ENCODE data around the gene ETV5. TPM values are rescaled to one million over a fixed set of nuclear protein-coding genes. Genes with fewer than 3 reads are reported as not detected.

Gene ETV5
- total and polyA plus RNA-seq, 9 of the 15 experiments (the other 6 are each of a cell fraction or from before 2014, with no cell fraction given), result 9.2 to 25.9 (median 15.9) TPM

- H3K27me3 ChIP-seq (ENCODE audit: control insufficient read depth in 2 of 2, insufficient read depth in 2 of 2, low read length in 2 of 2), result no peaks in the 10 kb centered on the region
- H3K9me3 ChIP-seq (replicated peaks; ENCODE audit: control insufficient read depth, insufficient read depth, low read depth, low read length), result 0 out of 2 replicates have a peak, but pooled peaks cover 2% of the 10 kb centered on the region
- H3K4me1 ChIP-seq (replicated peaks in 1 of 2; ENCODE audit: control insufficient read depth in 2 of 2, insufficient read depth in 2 of 2, low read length in 2 of 2), result no peaks in the 10 kb centered on the region
- ChIA-PET CTCF (ENCODE audit: low intra/inter-chr PET ratio) (no interaction called here), POLR2A (no interaction called here)
- no peak for ATAC-seq
- no peaks in the 10 kb centered on the region for H4K20me1 ChIP-seq (replicated peaks; ENCODE audit: control insufficient read depth, insufficient read depth, low read length)
- H3K27ac ChIP-seq (ENCODE audit: extremely low read depth, low read depth, low read length), result no peak overlapping the region
- H3K9me1 ChIP-seq (ENCODE audit: control insufficient read depth, insufficient read depth, low read length), result no peaks in the 10 kb centered on the region
- H2AFZ ChIP-seq (ENCODE audit: low read depth, low read length), result no peak overlapping the region
- BruUV-seq (replicated peaks), result no TSS peak
- H3K79me2 ChIP-seq (ENCODE audit: control insufficient read depth, insufficient read depth, low read length), result no peaks in the 10 kb centered on the region
- no peak overlapping the region for H3K4me3 ChIP-seq
- H3K9ac ChIP-seq (ENCODE audit: insufficient read depth in 1 of 2, low read depth in 2 of 2, low read length in 2 of 2), result no peak overlapping the region
- H3K4me2 ChIP-seq (ENCODE audit: insufficient read depth, low read length), result no peak overlapping the region
- peak; percentile 26 for FAIRE-seq
- in situ Hi-C loops (cut with MboI), result loop anchor here (25.0 kb wide), 1 partner anchor 1411 kb away; no protein-coding TSS in a partner anchor
- intact Hi-C loops (cut with micrococcal nuclease), result no loop called here
- DNase-seq (ENCODE audit: extremely low read depth in 1 of 4, low spot score in 3 of 4), result no peak
- H3K36me3 ChIP-seq (ENCODE audit: control insufficient read depth, insufficient read depth, low read length), result no peaks in the 10 kb centered on the region
- TF ChIP-seq TCF7 (IDR thresholded peaks at IDR 0.05; ENCODE audit: borderline replicate concordance), result no peak
- TF ChIP-seq ZNF354B (CRISPR knock-in tag; IDR thresholded peaks at IDR 0.05), result no peak
- TF ChIP-seq CBX5 (IDR thresholded peaks at IDR 0.05; ENCODE audit: borderline replicate concordance, low read depth), result no peak
- no peak for TF ChIP-seq NFATC3 (IDR thresholded peaks at IDR 0.05)
- no peak for TF ChIP-seq ZNF253 (CRISPR knock-in tag; conservative IDR thresholded peaks at IDR 0.05)
- TF ChIP-seq FOXA3 (CRISPR knock-in tag; conservative IDR thresholded peaks at IDR 0.05 in 1 of 2, IDR thresholded peaks at IDR 0.05 in 1 of 2), result no peak
- TF ChIP-seq MEF2A (IDR thresholded peaks at IDR 0.05; ENCODE audit: control insufficient read depth, low read depth, low read length), result no peak
- no peak for TF ChIP-seq CEBPZ (IDR thresholded peaks at IDR 0.05; ENCODE audit: borderline replicate concordance, low read depth, low read length)
- no peak for TF ChIP-seq TAL1 (IDR thresholded peaks at IDR 0.05)
- no peak for TF ChIP-seq MCM2 (IDR thresholded peaks at IDR 0.05; ENCODE audit: low read depth)
- TF ChIP-seq TRIM25 (IDR thresholded peaks at IDR 0.05; ENCODE audit: borderline replicate concordance), result no peak
- no peak for TF ChIP-seq U2AF2 (optimal IDR thresholded peaks at IDR 0.05; ENCODE audit: low read depth, low read length)
- no peak for TF ChIP-seq LCOR (CRISPR knock-in tag; IDR thresholded peaks at IDR 0.05)
- TF ChIP-seq ZNF696 (CRISPR knock-in tag; conservative IDR thresholded peaks at IDR 0.05), result no peak
- TF ChIP-seq DEAF1 (CRISPR knock-in tag; IDR thresholded peaks at IDR 0.05), result no peak
These were observed 35.2 kb downstream of the ETV5 start for GRCh38 chr3:186073641-186074040.

Measured in K562 (cell line).